ENCODE results near the gene C2CD3.

DNA sequence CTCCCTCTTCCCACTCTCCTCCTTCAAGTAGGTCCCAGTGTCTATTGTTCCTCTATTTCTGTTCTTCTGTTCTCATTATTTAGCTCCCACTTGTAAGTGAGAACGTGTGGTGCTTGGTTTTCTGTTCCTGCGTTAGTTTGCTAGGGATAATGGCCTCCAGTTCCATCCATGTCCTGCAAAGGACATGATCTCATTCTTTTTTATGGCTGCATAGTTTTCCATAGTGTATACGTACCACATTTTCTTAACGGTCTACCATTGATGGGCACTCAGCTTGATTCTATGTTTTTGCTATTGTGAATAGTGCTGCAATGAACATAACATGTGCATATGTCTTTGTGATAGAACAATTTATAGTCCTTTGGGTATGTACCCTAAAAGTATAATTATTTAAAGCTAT, 26.2 kb downstream of the C2CD3 start:
- TF ChIP-seq CTCF (IDR thresholded peaks at IDR 0.05 in 2 of 3, conservative IDR thresholded peaks at IDR 0.05 in 1 of 3; ENCODE audit: insufficient read depth in 2 of 3, low read depth in 1 of 3, low read length in 3 of 3): no peak
- TF ChIP-seq JUN (IDR thresholded peaks at IDR 0.05; ENCODE audit: borderline replicate concordance, low read depth, low read length): no peak
- no peak for TF ChIP-seq JUN (CRISPR knock-in tag; IDR thresholded peaks at IDR 0.05; ENCODE audit: borderline replicate concordance)
- TF ChIP-seq KAT7 (CRISPR knock-in tag; IDR thresholded peaks at IDR 0.05; ENCODE audit: borderline replicate concordance): no peak
- TF ChIP-seq, protein P1, sequence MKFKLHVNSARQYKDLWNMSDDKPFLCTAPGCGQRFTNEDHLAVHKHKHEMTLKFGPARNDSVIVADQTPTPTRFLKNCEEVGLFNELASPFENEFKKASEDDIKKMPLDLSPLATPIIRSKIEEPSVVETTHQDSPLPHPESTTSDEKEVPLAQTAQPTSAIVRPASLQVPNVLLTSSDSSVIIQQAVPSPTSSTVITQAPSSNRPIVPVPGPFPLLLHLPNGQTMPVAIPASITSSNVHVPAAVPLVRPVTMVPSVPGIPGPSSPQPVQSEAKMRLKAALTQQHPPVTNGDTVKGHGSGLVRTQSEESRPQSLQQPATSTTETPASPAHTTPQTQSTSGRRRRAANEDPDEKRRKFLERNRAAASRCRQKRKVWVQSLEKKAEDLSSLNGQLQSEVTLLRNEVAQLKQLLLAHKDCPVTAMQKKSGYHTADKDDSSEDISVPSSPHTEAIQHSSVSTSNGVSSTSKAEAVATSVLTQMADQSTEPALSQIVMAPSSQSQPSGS (CRISPR knock-in tag; IDR thresholded peaks at IDR 0.05): no peak
- no peak for TF ChIP-seq HCFC1 (IDR thresholded peaks at IDR 0.05; ENCODE audit: low read depth, low read length)
- TF ChIP-seq TRIM24 (IDR thresholded peaks at IDR 0.05): no peak
- TF ChIP-seq ATF1 (CRISPR knock-in tag; IDR thresholded peaks at IDR 0.05): no peak
- no peak for TF ChIP-seq ATF1 (tag; IDR thresholded peaks at IDR 0.05)
- no peak for TF ChIP-seq HDGF (IDR thresholded peaks at IDR 0.05)
- no peak for TF ChIP-seq NEUROD1 (IDR thresholded peaks at IDR 0.05; ENCODE audit: borderline replicate concordance, low read depth, low read length, partially characterized antibody)
